Inflammatory macrophage treated with lipopolysaccharide for 1 hour (primary cell): ENCODE measurements around the gene CDYL.

Experiments used
- DNase-seq, 2 donors: peaks; one replicate each; pipeline ENCODE4 v3.0.0-alpha.2; 2020 to 2022

CDYL gene, protein sequence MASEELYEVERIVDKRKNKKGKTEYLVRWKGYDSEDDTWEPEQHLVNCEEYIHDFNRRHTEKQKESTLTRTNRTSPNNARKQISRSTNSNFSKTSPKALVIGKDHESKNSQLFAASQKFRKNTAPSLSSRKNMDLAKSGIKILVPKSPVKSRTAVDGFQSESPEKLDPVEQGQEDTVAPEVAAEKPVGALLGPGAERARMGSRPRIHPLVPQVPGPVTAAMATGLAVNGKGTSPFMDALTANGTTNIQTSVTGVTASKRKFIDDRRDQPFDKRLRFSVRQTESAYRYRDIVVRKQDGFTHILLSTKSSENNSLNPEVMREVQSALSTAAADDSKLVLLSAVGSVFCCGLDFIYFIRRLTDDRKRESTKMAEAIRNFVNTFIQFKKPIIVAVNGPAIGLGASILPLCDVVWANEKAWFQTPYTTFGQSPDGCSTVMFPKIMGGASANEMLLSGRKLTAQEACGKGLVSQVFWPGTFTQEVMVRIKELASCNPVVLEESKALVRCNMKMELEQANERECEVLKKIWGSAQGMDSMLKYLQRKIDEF

DNA sequence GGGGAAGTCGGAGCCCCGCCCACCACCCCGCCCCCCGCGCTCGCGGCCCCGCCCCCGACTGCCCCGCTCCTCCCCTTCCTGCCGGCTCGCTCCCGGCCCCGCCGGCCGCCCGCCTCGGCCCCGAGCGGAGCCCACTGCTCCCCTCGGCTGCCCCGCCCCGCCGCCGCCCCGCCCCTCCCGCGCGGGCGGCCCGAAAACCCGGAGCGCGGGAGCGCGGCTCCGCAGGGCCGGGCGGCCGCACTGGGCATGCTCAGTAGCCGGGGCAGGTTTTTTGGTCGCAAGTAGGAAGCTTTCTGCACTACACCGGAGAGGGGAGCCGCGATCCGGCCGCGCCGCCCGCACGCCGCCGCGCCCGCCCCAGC, at the start of gene CDYL:
Gene CDYL (plus strand): TSS at position 274 of the 362 bp plus-strand sequence. CDS start 380 bp downstream, outside the sequence.
- peak; percentile 87 to 93 for DNase-seq

DNA sequence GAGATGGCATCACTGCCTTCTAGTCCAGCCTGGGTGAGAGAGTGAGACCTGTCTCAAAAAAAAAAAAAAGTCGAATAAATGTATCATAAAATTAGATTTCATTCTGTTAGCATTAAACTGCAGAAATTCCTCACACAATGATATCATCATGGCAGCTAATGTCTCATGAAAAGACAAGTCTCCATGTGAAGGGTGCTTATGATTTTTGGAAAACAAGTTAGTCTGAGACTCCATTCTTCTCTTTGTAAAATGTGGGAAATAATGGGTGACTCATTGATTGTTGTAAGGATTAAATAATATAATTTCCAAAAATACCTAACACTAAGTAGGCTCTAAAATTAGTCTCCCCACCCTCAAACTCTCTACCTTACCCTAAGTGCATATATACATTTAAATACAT, 49.6 kb upstream of the CDYL start:
- no peak for DNase-seq

- DNase-seq: no peak
Observed at GRCh38 chr6:4727217-4727616, 49.0 kb upstream of the CDYL start.

- peak in 1 of 2 donors; percentile 1 for DNase-seq
Observed at GRCh38 chr6:4727671-4728435, 48.4 kb upstream of the CDYL start.

DNA sequence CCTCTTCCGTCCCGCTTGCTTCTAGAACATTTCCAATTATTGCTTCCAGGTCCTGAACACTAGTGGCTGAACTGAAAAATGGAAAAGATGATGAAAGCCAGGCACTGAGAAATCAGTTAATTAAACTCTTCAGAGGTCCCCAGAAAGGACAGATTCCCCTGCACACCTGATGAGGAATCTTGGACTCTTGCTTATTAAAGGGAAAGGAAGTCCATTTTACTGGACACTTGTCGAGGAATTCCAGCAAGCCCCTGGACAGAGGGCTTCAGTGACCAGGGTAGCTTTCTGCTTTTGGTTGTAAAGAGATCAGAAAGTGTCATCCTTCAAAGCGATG, 47.8 kb upstream of the CDYL start:
- DNase-seq: no peak

DNA sequence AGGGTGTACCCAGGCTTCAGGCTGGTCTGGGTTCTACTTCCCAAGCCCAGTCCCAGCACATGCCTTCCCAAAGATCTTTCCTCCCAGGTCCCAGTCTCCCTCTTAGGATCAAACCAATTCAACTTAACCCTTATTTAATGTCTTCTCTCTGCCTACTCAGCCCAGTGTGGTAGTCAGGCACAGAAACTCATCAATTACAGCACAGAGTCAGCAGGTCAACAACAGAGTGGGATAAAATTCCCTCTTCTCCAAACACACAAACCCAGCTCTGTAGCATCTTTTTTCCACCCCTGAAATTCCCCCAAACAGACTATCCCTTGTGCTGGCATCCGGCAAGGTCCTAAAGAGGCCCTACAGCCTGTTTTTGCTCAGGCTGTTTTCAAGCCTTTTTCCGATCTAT, 47.3 kb upstream of the CDYL start:
- no peak for DNase-seq

- DNase-seq: no peak
Observed at GRCh38 chr6:4731996-4732395, 44.2 kb upstream of the CDYL start.

DNA sequence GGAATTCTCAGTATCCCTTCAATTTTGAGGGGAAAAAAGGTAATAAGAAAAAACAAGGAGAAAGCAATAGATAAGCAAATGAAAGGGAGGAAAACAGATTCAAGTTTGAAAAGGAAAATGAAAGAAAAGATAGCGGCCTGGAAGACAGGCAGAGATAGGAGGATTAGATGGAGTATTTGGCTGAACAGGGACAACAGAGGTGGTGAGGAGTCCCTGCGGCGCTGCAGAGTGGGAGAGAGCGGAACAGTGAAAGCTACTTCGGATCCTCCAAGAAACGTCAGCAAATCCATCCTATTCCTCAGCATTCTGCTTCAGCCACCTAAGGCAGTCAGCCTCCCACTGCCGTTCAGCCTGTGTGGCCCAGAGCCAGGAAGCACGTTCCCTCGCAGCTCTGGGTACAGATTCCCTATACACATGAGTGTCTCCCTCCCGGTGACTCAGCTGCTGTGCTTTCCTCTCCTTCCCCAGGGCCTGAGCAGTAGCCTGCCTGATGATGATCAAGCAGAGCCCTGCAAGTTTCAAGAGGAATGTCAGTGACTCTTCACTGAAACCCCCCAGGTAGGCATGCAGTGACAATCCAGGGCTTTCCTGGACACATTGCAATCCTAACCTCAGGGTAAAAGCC, 43.4 kb upstream of the CDYL start:
- DNase-seq: peak in 1 of 2 donors; percentile 19

- no peak for DNase-seq
Observed at GRCh38 chr6:4736371-4736873, 39.8 kb upstream of the CDYL start.

GRCh38 chr6:4740032-4740431, 36.2 kb upstream of the CDYL start:
- DNase-seq: no peak

- no peak for DNase-seq
Observed at GRCh38 chr6:4743062-4743461, 33.1 kb upstream of the CDYL start.

DNA sequence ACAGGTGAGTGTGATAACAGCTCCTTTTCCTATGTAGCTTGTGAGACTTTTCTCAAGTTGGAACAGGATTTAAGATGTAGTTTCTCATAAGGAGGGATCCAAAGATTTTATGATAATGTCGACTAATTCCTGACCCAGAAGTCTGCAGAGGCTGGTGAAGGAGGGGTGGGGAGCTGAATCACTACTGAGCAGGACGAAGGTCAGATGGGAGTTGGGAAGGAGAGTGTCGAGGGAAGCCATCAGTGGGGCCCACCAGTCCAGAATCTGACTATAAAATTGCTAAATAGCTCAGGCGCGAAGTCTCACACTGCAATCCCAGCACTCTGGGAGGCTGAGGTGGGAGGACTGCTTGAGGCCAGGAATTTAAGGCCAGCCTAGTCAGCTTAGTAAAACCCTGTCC, 32.3 kb upstream of the CDYL start:
- no peak for DNase-seq

GRCh38 chr6:4747588-4747987, 28.6 kb upstream of the CDYL start:
- no peak for DNase-seq

GRCh38 chr6:4751823-4752464, 24.3 kb upstream of the CDYL start:
- no peak for DNase-seq

DNA sequence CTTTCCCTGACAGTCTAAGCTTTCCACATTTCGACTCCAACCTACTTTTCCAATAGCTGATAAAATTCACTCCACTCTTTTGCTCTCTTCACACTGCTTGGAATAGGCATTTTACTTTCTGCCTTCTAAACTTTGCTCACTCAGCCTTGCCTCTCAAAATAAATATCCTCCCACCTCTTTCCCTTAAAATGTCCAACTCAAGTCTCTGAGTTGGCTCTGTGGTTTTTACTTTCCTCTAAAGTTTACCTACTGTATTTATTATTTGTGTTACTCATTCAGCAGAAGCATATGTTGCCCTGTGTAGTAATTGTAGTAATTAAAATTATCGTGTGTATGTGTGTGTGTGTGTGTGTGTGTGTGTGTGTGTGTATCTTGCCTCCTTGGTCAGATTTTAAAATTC, 20.0 kb upstream of the CDYL start:
- DNase-seq: no peak

DNA sequence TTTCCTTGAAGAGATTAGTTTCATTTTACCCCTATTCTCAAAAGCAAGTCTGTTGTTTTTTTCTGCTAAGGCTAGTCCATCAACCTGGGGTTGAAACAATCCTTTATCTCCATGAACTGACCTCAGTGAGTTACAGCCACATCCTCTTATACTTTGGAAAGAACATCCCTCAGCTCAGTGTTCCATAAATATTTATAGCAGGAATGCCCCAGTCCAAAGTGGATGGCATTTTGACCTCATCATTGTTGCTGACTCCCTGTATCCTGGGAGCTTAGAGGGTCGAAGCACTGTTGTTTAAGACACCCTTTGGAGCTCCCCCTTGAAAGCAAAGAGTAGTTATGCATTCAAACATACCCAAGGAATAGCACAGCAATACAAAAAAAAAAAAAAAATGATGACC, 16.2 kb upstream of the CDYL start:
- DNase-seq: no peak

DNA sequence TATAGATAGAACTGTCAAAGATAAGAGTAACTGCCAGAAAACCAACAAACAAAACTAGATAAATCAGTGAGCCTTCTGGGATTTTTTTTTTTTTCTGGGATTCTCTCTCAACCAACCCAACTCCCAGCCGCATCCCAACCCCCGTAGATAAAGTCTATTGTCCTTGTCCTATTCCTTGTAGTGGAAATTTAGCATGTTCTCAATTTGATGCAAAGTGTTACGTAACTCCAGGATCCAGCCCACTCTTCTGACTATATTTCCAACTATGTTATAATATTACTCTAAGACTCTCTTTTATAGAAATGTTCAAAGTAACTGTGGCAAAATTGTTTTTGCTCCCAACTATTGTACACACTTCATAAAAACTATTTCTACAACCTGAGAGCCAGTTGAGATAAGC, 15.4 kb upstream of the CDYL start:
- DNase-seq: no peak

DNA sequence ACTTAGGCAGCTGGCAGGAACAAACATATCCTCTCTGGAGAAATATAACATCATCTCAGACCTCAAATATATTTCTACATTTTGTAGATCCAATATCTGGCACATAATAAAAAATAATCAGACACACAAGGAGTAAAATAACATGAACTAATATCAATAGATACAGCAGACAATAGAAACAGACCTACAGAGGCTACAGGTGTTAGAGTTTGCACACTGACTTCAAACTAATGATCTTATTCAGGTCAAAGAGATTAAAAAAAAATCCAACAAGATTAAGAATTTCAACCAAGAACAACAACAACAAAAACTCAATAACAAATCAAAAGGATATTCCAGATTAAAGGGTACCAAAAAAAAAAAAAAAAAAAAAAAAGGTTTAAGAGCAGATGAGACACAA, 13.9 kb upstream of the CDYL start:
- no peak for DNase-seq

DNA sequence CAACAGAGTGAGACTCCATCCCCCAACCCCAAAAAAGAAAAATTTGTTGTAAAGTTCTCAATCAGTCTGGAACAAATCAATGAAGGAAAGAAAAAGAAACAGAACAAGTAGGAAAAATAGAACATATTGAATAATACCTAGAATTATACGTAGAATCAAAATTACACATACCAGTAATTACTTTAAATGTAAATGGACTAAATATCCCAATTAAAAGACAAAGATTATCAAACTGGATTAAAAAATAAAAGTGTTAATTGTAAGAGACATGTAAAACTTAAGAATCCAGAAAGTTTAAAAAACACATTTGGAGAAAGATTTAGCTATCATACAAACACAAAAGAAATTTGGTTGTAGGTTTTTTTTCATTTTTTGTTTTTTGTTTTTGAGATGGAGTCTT, 12.3 kb upstream of the CDYL start:
- no peak for DNase-seq

- no peak for DNase-seq
Observed at GRCh38 chr6:4768815-4769214, 7.4 kb upstream of the CDYL start.

- no peak for DNase-seq
Observed at GRCh38 chr6:4772750-4773149, 3.5 kb upstream of the CDYL start.

GRCh38 chr6:4773181-4773580, 3.0 kb upstream of the CDYL start:
- peak; percentile 68 to 83 for DNase-seq

DNA sequence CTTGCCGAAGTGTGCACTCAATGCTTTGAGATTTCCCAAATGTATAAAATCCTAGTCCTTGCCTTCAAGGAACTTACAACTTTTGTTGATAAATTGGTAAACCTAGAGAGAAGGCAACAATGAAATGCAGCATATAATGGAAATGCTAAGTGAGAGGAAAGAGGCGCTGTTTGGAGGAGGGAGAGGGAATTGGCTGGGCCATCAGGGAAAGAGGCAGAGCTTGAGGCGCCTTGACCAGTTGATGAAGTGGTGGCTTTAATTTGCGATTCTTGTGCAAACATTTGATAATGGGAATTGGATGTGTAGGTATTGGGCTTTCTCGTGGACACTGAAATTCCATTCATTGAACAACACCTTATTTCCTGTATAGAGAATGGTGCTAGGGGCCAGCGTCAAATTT, 1.9 kb upstream of the CDYL start:
- no peak for DNase-seq
